Retina (tissue), 1 donor: ENCODE data around the gene BCL3.

Experiments
- DNase-seq: peaks from one replicate; pipeline ENCODE4 v3.0.0-alpha.2; 2016

The BCL3 gene

GRCh38 chr19:44742330-44743061, 6.0 kb upstream of the BCL3 start:
- no peak for DNase-seq

GRCh38 chr19:44744871-44745332, 3.6 kb upstream of the BCL3 start:
- no peak for DNase-seq

- DNase-seq = no peak
Observed at GRCh38 chr19:44745341-44745831, 3.1 kb upstream of the BCL3 start.

- DNase-seq = no peak
Observed at GRCh38 chr19:44745887-44746600, 2.5 kb upstream of the BCL3 start.

- DNase-seq = no peak
Observed at GRCh38 chr19:44746616-44746945, 1.9 kb upstream of the BCL3 start.

GRCh38 chr19:44746946-44747738, 1.4 kb upstream of the BCL3 start:
- DNase-seq = no peak

- DNase-seq = no peak
Observed at GRCh38 chr19:44747739-44748425, 626 bp upstream of the BCL3 start.

GRCh38 chr19:44749292-44749691, 784 bp downstream of the BCL3 start:
- no peak for DNase-seq

GRCh38 chr19:44749994-44750393, 1.5 kb downstream of the BCL3 start:
- no peak for DNase-seq

GRCh38 chr19:44752123-44752815, 3.8 kb downstream of the BCL3 start:
- DNase-seq = no peak

GRCh38 chr19:44752816-44753625, 4.5 kb downstream of the BCL3 start:
- DNase-seq = peak; percentile 54

GRCh38 chr19:44753626-44753931, 5.1 kb downstream of the BCL3 start:
- DNase-seq = no peak

- DNase-seq = no peak
Observed at GRCh38 chr19:44753932-44754749, 5.6 kb downstream of the BCL3 start.

GRCh38 chr19:44754750-44755080, 6.2 kb downstream of the BCL3 start:
- DNase-seq = no peak

GRCh38 chr19:44755219-44755618, 6.7 kb downstream of the BCL3 start:
- DNase-seq = no peak

- no peak for DNase-seq
Observed at GRCh38 chr19:44756089-44756562, 7.6 kb downstream of the BCL3 start.

- peak; percentile 68 for DNase-seq
Observed at GRCh38 chr19:44757057-44757734, 8.7 kb downstream of the BCL3 start.

- DNase-seq = peak; percentile 83
Observed at GRCh38 chr19:44757735-44758505, 9.4 kb downstream of the BCL3 start.

- no peak for DNase-seq
Observed at GRCh38 chr19:44758596-44758995, 10.1 kb downstream of the BCL3 start.
